Kidney epithelial cell (primary cell): ENCODE results near the gene RALY. TPM values are rescaled to one million over a fixed set of nuclear protein-coding genes. Genes with fewer than 3 reads are reported as not detected.

Source experiments
- DNase-seq: peaks from one replicate; pipeline ENCODE4 v3.0.0-alpha.2; 2010; ENCODE audit warnings: low read depth
- H3K27me3 ChIP-seq: 2 replicates; pipeline ENCODE4 v1.6.0; 2011; ENCODE audit warnings: low read length; ENCODE audit not compliant: control insufficient read depth, insufficient read depth
- H3K36me3 ChIP-seq: 2 replicates; pipeline ENCODE4 v1.5.1; 2011; ENCODE audit warnings: low read length; ENCODE audit not compliant: control insufficient read depth, insufficient read depth
- H3K4me3 ChIP-seq: 2 replicates; pipeline ENCODE4 v1.5.1; 2011; ENCODE audit warnings: low read depth, mild to moderate bottlenecking, control low read depth, low read length
- total RNA-seq: library from RNA; depleted of rRNA; stranded (reverse); fragments of >200 nt; gene quantifications from 2 replicates; pipeline ENCODE4 v1.2.3, GENCODE V29; 2015
- TF ChIP-seq, protein P1 (sequence below): IDR thresholded peaks from 2 replicates; pipeline ENCODE4 v1.5.1; 2011; ENCODE audit warnings: mild to moderate bottlenecking, moderate library complexity, low read length, control low read depth, inconsistent platforms; ENCODE audit not compliant: insufficient read depth, poor library complexity, severe bottlenecking

Gene RALY
- total RNA-seq, 1 donor from 2014 or later: 138 TPM

- Histone ChIP-seq H3K36me3 (peaks cover 1% of the 10 kb centered on the region), H3K27me3 (no peaks in the 10 kb centered on the region), H3K4me3 (no peak overlapping the region)
- TF ChIP-seq, protein P1, sequence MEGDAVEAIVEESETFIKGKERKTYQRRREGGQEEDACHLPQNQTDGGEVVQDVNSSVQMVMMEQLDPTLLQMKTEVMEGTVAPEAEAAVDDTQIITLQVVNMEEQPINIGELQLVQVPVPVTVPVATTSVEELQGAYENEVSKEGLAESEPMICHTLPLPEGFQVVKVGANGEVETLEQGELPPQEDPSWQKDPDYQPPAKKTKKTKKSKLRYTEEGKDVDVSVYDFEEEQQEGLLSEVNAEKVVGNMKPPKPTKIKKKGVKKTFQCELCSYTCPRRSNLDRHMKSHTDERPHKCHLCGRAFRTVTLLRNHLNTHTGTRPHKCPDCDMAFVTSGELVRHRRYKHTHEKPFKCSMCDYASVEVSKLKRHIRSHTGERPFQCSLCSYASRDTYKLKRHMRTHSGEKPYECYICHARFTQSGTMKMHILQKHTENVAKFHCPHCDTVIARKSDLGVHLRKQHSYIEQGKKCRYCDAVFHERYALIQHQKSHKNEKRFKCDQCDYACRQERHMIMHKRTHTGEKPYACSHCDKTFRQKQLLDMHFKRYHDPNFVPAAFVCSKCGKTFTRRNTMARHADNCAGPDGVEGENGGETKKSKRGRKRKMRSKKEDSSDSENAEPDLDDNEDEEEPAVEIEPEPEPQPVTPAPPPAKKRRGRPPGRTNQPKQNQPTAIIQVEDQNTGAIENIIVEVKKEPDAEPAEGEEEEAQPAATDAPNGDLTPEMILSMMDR: no peak
- DNase-seq: no peak
These were observed 80.5 kb downstream of the RALY start for GRCh38 chr20:34074101-34074760.

GRCh38 chr20:34075647-34076046 lies 81.9 kb downstream of the RALY start:
- H3K4me3 ChIP-seq: no peak overlapping the region
- TF ChIP-seq, protein P1: no peak
- DNase-seq: no peak
- H3K36me3 ChIP-seq: peaks cover 1% of the 10 kb centered on the region
- H3K27me3 ChIP-seq: no peaks in the 10 kb centered on the region

- DNase-seq: no peak
- no peak overlapping the region for H3K4me3 ChIP-seq
- H3K27me3 ChIP-seq: no peaks in the 10 kb centered on the region
- H3K36me3 ChIP-seq: peaks cover 1% of the 10 kb centered on the region
- TF ChIP-seq, protein P1: no peak
These were observed 83.2 kb downstream of the RALY start for GRCh38 chr20:34076952-34077351.

- Histone ChIP-seq H3K4me3 (no peak overlapping the region), H3K27me3 (no peaks in the 10 kb centered on the region), H3K36me3 (peaks cover 1% of the 10 kb centered on the region)
- TF ChIP-seq, protein P1: no peak
- DNase-seq: no peak
These were observed 84.8 kb downstream of the RALY start for GRCh38 chr20:34078540-34078939.

DNA sequence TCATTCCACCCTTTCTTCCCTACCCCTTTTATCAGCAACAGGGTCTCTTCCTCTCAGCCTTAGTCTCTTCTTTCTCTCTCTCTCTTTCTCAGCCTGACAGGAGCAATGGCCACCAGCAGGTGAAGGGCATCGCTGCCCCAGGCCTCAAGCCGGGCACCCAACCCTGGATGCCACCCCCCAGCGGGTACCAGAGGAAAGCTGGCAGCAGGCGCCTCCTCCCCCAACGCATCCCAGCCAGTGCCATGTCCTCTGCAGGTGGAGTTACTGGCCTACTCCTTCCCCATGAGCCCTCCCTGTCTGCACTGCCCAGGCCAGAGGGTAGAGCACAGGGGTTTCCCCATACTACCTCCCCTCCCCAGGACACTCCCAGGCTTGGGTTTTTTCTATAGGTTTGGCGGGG lies 86.1 kb downstream of the RALY start:
- H3K27me3 ChIP-seq: no peaks in the 10 kb centered on the region
- H3K36me3 ChIP-seq: peaks cover 1% of the 10 kb centered on the region
- TF ChIP-seq, protein P1: no peak
- no peak overlapping the region for H3K4me3 ChIP-seq
- DNase-seq: no peak
